ENCODE results near the gene KCNIP2.

KCNIP2 gene

DNA sequence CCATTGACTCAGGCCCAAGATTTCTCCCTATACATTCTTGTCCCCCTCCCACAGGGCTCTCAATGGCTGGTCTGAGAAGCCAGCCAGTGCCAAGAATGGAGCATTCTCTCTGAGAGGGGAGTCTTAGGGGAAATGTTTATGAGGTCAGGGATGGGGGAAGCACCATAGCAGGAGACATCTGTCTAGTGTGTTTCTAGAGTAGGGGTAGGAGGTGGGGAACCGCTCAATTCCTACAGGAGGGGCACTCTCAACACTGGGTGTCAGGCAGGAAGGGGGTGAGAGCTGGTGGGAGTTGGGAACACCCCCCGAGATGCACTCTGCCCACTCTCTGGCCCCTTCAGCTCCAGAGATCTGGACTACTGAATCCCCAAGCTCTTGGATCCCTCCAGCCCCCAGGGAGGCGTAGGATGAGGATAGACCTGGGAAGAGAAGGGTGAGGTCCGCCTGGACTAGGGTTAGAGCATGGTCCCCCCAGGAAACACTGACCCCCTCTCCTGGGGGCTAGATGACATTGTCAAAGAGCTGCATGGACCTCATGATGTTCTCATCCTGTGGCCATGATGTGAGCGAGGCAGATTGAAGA is 16.7 kb downstream of the KCNIP2 start:
- TF ChIP-seq, protein P1, sequence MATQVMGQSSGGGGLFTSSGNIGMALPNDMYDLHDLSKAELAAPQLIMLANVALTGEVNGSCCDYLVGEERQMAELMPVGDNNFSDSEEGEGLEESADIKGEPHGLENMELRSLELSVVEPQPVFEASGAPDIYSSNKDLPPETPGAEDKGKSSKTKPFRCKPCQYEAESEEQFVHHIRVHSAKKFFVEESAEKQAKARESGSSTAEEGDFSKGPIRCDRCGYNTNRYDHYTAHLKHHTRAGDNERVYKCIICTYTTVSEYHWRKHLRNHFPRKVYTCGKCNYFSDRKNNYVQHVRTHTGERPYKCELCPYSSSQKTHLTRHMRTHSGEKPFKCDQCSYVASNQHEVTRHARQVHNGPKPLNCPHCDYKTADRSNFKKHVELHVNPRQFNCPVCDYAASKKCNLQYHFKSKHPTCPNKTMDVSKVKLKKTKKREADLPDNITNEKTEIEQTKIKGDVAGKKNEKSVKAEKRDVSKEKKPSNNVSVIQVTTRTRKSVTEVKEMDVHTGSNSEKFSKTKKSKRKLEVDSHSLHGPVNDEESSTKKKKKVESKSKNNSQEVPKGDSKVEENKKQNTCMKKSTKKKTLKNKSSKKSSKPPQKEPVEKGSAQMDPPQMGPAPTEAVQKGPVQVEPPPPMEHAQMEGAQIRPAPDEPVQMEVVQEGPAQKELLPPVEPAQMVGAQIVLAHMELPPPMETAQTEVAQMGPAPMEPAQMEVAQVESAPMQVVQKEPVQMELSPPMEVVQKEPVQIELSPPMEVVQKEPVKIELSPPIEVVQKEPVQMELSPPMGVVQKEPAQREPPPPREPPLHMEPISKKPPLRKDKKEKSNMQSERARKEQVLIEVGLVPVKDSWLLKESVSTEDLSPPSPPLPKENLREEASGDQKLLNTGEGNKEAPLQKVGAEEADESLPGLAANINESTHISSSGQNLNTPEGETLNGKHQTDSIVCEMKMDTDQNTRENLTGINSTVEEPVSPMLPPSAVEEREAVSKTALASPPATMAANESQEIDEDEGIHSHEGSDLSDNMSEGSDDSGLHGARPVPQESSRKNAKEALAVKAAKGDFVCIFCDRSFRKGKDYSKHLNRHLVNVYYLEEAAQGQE (IDR thresholded peaks at IDR 0.05; ENCODE audit: insufficient read depth in 1 of 2, low read depth in 2 of 2, low read length in 2 of 2) = no peak
- TF ChIP-seq POLR2AphosphoS5 (IDR thresholded peaks at IDR 0.05; ENCODE audit: low read depth, low read length) (no peak), FOXP2 (optimal IDR thresholded peaks at IDR 0.05; ENCODE audit: borderline replicate concordance, extremely low read depth, extremely low read length, insufficient read depth) (no peak), TAF1 (IDR thresholded peaks at IDR 0.05; ENCODE audit: borderline replicate concordance, insufficient read depth, low read length) (no peak), SIN3A (IDR thresholded peaks at IDR 0.05; ENCODE audit: borderline replicate concordance, insufficient read depth, low read length) (no peak)

DNA sequence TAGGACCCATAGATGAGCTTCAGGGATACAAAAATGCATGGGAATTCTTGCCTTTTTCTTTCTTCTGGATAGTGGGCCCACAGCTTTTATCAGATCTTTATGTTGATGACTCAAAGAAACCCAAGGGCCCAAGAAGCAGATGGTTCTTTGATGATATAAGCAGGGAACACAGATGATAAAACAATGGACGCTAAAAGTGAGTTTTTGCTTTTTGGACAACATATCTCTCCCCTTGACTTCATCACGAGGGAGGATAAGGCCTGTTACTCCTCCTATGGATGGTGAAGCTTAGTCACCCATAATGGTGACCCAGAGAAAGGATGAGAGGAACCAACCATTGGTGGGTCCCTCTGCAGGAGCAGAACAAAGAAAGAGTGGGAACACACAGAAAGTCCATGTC is 18.9 kb downstream of the KCNIP2 start:
- TF ChIP-seq, protein P1 (IDR thresholded peaks at IDR 0.05; ENCODE audit: insufficient read depth in 1 of 2, low read depth in 2 of 2, low read length in 2 of 2) = no peak
- TF ChIP-seq SIN3A (IDR thresholded peaks at IDR 0.05; ENCODE audit: borderline replicate concordance, insufficient read depth, low read length) = no peak
- no peak for TF ChIP-seq TAF1 (IDR thresholded peaks at IDR 0.05; ENCODE audit: borderline replicate concordance, insufficient read depth, low read length)
- no peak for TF ChIP-seq POLR2AphosphoS5 (IDR thresholded peaks at IDR 0.05; ENCODE audit: low read depth, low read length)
- no peak for TF ChIP-seq FOXP2 (optimal IDR thresholded peaks at IDR 0.05; ENCODE audit: borderline replicate concordance, extremely low read depth, extremely low read length, insufficient read depth)

DNA sequence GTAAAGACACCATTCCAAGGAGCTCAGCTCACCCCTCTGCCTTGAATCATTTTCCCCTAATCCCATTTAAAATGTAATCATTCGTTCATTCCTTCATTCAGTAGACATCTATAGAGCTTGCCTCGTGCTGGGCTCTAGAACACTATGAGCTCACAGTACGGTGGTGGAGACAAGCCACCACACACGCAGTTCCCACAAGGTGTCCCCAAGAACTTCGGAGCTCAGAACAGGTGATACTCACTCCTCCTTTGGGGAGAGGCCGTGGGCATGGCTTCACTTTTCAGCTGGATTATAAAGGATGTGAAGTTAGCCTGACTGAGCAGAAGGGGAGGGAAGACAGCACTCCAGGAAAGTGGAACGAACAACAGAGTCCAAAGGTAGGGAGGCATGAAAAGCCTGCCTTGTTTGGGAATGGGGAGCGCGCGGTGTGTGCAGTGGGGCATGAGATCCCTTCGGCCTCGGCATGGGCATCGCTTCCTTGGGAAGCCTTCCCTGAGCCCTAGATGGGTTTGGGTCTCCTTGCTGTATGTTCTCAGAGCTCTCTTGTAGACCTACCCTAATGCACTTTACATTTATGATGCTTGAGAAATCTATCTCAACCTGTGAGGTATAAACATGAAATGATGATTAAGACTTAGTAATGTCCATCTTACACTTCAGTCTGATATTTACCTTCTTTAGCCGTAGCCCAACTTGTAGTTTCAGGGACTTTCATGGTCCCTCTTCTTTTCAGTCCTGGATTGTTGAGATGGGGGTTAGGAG is 24.5 kb downstream of the KCNIP2 start:
- TF ChIP-seq, protein P1 (IDR thresholded peaks at IDR 0.05; ENCODE audit: insufficient read depth in 1 of 2, low read depth in 2 of 2, low read length in 2 of 2) = no peak
- 0 out of 2 replicates have a peak, but pooled peaks have one; percentile 5 for TF ChIP-seq POLR2AphosphoS5 (IDR thresholded peaks at IDR 0.05; ENCODE audit: low read depth, low read length)

DNA sequence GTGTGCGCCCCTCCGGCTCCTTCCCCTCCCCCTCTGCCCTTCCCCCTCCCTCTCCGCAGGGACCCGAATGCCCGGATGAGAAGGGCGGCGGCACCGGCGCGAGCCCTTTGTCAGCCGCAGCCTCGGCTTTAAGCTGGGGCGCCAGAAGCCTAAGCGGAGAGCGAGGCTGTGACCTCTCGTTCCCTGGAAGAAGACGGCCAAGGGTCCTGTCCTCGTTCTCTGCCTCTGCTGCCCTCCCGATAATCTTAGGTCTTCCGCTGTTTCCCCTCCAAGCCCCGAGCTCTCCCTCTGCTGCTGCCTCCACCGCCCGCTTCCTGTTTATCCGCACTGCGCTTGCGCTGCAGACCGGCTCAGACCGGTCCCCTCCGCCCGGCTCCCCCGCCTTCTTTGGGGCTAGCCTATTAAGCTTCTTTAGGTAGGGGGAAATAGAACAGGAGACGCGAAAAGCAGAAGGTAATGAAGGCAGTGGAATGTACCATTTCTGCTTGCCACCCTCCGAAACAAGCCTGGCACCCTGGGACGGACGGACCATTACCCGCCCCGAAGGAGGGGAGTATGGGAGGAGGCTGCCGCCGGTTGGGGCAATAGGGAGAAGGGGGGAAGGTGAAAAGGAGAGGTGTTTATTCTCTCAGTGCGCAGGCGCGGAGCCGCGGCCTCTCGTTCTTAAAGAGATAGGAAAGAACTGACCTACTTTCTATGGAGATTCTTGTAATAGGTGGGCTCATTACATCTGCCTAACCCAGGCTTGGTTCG is 25.3 kb downstream of the KCNIP2 start, which contains the start of gene OGA:
OGA (minus strand) TSS at position 326 of the 753 bp plus-strand sequence. CDS start 422 bp downstream, outside the sequence.
- peak; percentile 94 for TF ChIP-seq FOXP2 (optimal IDR thresholded peaks at IDR 0.05; ENCODE audit: borderline replicate concordance, extremely low read depth, extremely low read length, insufficient read depth)
- TF ChIP-seq, protein P1 (IDR thresholded peaks at IDR 0.05; ENCODE audit: insufficient read depth in 1 of 2, low read depth in 2 of 2, low read length in 2 of 2) = peak; percentile 31 to 39; a peak in 2 of 4 replicates
- no peak for TF ChIP-seq SIN3A (IDR thresholded peaks at IDR 0.05; ENCODE audit: borderline replicate concordance, insufficient read depth, low read length)
- peak; percentile 89 for TF ChIP-seq POLR2AphosphoS5 (IDR thresholded peaks at IDR 0.05; ENCODE audit: low read depth, low read length)
- TF ChIP-seq TAF1 (IDR thresholded peaks at IDR 0.05; ENCODE audit: borderline replicate concordance, insufficient read depth, low read length) = peak; percentile 99
